Stimulated activated naive CD4-positive, alpha-beta T cell treated with Interleukin-2 at 50 U/mL for 16 hours (primary cell): Measurements from ENCODE around the gene ADCY10.
"Not testable (repeated sequence)": the region's sequence is repeated elsewhere in the genome, so short reads cannot be mapped to it uniquely, and the experiment has no call there.

Source experiments
- DNase-seq: peaks from one replicate; lab custom pipeline; 2025; lab: John Stamatoyannopoulos, UW

Gene ADCY10

DNA sequence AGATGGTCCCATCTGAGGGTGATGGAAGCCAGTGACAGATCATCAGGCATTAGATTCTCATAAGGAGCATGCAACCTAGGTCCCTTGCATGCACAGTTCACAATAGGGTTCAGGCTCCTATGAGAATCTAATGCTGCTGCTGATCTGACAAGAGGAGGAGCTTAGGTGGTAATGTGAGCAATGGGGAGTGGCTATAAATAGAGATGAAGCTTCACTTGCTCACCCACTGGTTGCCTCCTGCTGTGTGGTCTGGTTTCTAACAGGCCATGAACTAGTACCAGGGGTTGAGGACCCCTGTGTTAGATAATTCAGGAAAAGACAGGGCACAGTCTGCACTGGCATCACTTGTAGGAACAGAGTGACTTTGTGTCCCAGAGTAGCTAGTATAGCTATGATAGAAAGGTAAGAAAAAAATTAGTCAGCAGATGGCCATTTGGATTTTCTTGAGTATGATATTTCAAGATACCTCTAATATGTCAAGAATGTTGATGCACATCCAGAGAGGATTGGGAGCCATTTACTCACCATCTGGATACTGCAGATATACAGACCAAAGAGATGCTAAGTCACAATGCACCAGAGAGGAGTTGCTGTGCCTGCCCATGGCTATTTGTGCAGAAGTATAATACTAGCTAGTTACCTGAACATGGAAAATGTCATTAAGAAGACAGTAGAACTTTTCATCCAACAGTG is 53.6 kb downstream of the ADCY10 start:
- no peak for DNase-seq

DNA sequence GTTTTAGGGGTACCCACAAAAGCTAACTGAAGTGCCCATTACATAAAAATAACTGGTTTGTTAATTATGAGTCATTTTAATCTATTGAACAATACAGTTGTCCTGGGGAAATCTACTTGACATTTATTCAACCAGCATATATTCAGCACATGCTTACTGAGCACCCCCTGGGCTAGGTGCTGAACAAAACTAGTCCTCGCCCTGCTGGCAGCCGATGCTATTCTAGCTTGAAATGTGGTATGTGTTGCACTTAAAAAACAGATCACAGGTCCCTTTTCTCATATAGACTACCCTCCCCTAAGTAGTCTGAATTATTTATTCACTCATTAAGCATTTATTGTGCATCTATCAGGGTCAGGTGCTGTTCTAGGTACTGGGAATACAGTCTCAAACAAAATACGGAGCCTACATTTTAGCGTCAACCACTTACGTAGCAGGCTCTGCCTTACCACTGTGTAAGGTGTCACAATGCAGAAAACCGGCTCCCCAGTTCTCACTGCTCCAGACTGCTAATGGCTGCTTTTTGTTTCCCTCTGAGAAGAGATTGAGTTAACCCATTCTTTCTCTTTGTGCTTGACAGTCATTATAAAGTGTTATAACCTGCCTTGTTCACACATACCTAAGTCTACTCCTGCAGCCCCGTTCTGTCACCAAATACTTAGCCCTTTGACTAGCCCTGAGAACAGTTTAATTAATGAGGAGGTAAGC is 57.1 kb downstream of the ADCY10 start:
- no peak for DNase-seq

DNA sequence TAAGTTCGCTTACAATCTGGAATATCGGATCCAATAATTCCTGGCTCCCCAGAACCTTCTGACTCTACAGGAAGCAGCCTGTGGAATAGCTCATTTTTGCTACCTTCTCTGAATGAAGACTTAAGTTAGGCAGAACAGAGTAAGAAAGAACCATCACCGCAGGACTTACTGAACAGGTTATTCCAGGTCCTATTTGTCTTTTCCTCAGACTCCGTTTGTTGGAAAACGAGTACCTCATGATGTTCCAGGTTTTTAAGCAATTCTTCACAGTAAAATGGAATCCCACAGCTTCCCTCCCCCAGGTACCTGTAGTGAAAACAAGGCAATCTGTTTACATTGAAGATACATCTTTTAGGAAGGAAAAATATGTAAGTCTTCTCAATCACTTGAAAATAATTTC is 59.8 kb downstream of the ADCY10 start:
- DNase-seq, result no peak

DNA sequence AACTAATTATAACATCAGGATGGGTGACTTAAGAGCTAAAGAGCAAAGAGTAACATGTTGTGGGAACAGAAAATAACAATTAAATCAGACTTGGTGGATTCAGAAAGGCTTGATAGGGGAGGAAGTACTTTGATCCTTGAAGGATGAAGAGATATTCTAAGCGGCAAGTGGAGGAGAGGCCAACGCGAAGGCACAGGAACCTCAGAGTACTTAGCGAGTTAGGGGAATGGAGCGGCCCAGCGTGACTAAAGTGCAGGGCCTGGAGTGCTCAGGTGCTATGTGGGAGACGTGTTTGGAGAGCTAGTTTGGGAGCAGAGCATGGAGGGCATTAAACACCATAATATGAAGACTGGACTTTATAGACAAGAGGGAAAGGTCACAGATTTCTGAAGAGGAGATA is 64.3 kb downstream of the ADCY10 start:
- no peak for DNase-seq

DNA sequence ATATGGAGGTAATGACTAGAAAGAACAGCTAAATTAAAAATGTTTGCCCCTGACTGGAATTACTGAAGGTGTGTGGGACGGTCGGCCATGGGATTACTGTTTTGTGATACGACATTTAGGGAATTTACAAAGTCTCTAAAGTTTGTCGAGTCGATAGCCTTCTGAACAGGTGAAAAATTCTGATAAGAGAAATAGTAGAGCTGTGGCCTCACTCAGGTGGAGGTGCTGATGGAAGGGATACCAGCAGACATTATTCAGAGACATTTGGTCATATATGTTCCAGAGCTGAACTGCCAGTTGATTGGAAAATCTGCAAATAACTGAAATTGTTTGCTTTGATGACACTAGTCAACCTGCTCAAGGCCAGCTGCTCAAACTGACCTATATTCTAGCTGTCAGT is 71.1 kb downstream of the ADCY10 start:
- no peak for DNase-seq

DNA sequence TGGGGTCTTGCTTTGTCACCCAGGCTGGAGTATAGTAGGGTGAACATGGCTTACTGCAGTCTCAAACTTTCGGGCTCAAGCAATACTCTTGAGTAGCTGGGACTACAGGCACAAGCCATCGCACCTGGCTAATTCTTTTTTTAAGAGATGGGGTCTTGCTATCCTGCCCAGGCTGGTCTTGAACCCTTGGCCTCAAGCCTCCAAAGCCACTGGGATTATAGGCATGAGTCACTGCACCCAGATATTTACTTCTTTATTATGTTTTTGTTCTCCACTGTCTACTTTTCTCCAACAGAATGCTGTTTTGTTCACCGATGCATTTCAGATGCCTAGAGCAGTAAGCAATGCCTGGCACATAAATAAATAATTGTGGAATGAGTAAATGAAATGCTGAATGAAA is 72.4 kb downstream of the ADCY10 start:
- DNase-seq, result no peak

DNA sequence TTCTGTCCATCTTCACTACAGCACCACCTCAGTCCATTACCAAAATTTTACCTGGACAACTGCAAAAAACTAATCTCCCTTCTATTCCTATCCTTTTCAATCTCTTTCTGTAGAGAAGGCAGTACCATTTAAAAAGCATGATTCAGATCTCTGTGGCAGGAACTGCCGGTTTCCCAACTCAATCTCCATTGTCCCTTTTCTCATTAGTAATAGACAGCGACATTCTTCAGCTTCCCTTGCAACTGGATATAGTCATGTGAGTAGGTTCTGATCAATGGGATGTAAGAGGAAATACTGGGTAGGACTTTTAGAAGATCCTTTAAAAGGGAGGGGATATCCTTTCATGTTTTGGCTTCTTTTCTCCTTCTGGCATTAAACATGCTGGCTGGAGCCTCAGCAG is 74.9 kb downstream of the ADCY10 start:
- no peak for DNase-seq

DNA sequence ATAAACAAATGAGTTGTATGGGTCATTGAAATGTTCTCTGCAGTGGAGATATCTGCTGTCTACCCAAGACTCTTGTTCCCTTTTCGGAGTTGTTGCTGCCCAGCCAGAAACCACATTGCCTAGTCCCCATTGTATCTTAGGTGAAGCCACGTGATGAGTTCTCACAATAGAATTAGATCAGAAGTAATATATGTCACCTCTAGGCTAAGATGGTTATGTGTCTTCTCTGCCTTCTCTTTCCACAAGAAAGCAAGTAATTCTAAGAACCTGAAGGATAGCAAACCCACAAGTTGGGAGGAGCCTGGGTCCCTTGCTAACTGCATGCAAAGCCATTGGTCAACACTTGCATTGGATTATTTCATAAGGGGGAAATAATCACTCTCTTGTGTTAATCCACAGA is 76.6 kb downstream of the ADCY10 start:
- DNase-seq, result no peak

DNA sequence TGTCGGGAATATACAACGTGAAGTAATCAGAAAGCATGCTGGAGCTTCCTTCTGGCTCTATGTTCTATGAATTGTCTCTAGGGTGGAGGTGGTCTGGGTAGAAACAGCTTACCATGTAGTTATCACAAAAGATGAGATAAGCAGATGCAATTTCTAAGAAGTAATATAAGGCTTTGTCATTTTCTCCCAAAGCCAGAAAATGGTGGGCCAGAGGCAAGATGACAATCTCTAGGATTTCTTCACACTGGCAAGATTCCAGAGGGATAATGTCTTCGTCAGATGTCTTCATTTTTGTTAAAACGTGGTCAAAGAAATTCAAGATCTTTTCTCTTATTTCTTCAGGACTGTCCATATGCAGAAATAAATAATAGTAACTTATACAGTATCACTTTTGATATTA is 77.7 kb downstream of the ADCY10 start:
- no peak for DNase-seq

DNA sequence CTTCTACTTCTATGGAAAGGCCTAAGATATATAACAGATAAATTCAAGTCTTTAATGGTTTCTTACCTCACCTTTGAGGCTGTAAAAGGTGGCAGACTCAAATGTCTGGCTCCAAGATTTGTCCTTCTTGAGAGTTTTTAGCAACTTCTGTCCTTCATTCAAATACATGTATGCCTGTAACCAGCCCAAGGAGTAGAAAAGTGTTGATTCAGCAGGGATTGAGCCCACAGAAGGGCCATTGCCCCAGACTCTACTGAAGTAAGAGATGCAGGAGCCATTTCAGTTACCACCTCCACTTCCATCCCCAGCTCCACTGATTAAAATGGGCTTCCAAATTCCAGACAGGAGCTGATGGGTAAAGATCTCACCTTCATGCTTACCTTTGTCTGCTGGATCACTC is 80.0 kb downstream of the ADCY10 start:
- no peak for DNase-seq

DNA sequence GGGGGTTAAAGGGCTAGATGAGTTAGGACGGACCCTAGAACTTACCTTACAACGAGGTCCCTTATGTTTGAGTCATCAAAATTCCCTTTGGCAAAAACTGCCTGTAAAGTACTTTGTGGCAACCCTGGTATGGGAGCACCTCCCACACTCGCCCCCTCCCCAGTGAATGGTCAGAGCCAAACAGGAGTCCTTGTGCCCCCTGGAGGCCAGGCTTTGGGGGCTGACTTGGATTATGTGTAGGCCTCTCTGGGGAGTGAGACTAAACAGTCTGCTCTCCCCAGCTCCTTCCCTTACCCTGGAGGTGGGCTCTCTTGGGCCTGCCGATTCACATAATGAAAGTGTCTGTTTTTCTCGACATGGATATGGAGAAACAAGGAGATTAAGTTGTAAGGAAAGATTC is 81.2 kb downstream of the ADCY10 start:
- no peak for DNase-seq

DNA sequence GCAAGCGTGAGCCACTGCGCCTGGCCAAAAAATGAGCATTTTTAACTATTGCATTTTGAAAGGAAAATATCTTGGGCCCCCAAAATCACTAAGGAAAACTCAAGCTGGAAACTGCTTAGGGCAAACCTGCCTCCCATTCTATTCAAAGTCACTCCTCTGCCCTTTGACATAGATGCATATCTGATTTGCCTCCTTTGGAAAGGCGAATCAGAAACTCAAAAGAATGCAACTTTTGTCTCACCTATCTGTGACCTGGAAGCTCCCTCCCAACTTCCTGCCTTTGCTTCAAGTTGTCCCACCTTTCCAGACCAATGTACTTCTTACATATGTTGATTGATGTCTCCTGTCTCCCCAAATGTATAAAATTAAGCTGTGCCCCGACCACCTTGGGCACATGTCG is 83.3 kb downstream of the ADCY10 start:
- not testable (repeated sequence) for DNase-seq

DNA sequence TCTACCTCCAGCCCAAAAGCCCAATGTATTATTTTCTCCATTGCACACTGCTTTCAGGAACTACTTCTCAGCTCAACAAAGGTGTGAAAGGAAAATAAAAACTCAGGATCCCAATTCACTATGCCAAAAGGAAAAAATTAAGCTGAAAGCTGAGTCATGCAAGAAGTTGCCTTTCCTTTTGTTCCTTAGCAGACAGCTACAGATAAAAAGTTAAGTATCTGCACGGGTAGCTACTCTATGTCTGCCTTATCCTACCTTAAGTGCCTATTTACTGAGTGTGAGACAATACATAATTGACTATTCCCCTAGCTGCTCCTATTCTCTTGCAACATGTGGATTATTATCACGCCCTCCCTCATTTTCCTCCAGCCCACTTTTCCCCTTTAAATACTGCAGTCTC is 84.1 kb downstream of the ADCY10 start:
- DNase-seq, result no peak

DNA sequence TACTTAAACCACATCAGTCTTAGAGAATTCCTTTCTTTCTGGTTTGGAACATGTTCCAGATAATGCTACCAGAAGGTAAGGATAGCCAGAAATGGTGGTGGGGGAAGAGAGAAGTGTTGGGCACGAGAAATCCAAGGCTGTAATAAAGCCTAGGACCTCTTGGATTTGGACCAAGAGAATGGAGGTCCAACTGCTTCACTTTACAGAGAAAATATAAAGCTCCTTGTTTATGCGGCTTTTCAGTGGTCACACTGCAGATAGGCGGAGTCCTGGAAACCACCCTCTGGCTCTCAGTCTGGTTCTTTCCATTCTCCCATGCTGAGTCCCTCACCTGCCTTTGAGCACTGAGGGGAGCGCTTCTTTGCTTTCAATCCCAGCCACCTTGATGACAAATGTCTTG is 87.8 kb downstream of the ADCY10 start:
- no peak for DNase-seq

DNA sequence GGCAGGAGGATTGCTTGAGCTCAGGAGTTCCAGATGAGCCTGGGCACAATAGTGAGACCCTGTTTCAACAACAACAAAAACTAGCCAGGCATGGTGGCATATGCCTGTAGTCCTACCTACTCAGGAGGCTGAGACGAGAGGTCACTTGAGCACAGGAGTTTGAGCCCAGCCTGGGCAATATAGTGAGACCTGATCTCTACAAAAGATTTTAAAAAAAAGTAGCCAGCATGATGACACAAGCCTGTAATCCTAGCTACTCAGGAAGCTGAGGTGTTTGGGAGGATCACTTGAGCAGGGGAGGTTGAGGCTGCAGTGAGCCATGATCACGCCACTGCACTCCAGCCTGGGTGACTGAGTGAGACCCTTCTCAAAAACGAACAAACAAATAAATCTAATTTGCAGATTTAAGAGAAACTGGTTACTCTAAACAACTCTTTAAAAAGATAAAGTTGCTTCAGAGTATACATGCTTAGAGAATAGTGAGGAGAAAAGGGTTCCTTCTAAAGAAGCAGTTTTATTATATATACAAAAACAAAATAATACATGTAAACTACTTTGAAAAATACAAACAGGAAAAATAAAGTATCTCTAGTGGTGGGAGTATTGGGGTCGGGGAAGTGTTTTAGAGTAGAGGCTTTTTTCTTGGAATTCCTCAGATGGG is 88.4 kb downstream of the ADCY10 start:
- no peak for DNase-seq

DNA sequence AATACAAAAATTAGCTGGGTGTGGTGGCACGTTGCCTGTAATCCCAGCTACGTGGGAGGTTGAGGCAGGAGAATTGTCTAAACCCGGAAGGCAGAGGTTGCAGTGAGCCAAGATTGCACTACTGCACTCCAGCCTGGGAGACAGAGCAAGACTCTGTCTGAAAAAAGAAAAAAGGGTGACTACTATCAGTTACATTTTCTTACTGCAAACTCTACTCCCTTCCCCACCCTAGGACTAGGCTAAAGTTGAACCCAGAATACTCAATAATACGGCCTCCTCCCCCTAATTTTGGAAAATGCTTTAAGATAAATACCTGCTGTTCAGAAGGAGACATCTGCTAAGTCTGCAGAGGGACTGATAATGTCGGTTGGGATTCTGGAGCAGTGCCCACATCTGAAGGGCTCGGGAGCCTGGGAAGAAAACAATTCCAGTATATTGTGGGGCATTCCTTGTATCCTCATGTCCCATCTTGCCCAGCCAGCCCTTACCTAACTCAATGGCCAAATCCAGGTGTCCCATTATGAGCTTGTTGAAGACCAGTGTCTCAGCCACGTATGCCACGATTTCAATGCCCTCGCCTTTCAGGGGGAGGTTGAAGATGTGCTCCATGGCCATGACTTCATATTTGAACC is 89.7 kb downstream of the ADCY10 start:
- no peak for DNase-seq

DNA sequence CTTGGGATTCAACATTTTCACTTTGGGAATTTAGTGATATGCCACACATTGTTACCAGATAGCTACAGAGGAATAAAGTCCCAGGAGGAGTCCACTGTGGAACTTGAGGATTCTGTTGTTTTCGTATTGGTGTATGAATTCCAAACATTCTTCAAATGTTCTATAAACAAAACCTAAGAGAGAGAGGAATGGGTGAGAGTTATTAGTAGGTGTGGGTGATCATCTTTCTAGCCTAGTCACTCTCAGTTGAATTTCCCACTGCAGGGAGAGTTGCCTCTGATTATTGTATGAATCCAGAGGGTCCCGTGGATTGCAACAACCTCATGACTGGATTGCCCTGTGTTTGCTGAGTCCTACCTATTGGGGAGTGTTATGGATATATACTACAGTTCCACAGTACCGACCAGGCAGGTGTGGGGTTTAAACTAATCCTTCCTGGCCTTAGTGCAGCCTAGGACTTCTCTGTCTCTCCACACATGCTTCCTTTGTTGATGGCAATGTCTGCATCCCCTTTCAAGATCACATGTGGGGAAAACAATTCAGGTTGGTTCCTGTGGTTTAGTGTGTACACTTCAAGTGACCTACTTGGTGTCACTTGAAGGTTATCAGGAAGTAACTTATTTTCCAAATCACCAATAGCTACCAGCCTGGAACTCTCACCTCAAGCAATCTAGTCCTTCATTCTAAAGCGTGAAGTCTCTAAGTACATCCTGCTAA is 91.8 kb downstream of the ADCY10 start:
- no peak for DNase-seq

DNA sequence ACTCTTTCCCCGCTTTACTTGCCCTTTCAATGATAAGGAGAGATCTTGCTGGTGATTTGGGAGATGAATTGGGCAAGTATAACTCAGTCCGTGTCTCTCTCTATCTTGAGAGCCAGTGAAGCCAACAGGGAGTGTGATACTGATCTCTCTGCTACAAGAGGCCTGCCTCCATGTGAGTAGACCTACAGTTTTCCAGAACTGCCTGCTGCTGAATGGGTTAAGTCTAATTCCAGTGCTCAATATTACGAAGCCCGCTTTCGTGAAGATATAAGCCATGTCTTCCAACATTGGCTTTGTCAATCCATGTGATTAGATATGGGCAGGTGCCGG is 92.6 kb downstream of the ADCY10 start:
- DNase-seq, result no peak

DNA sequence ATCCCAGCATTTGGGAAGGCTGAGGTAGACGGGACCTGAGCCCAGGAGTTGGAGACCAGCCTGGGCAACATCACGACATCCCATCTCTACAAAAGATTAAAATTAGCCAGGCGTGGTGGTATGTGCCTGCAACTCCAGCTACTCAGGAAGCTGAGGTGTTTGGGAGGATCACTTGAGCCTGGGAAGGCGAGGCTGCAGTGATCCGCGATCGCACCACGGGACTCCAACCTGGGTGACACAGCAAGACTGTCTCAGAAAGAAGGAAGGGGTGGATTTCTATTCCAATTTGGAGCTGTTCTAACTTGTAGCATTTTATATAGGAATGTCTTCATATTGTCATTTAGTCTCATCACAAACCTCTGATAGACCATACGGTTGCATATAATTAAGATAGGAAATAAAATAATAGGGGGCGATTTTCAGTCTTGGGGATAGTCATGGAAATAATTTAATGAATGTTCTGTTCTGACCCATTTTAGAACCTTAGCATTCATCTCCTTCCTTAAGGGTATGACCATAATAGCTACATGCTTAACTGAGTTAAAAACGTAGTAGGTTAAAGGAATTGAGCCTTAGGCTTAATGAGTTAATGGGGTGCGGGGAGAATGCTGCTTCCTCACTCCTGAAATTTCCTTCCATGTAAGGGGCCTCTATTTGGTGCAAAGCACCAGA is 93.1 kb downstream of the ADCY10 start:
- no peak for DNase-seq

DNA sequence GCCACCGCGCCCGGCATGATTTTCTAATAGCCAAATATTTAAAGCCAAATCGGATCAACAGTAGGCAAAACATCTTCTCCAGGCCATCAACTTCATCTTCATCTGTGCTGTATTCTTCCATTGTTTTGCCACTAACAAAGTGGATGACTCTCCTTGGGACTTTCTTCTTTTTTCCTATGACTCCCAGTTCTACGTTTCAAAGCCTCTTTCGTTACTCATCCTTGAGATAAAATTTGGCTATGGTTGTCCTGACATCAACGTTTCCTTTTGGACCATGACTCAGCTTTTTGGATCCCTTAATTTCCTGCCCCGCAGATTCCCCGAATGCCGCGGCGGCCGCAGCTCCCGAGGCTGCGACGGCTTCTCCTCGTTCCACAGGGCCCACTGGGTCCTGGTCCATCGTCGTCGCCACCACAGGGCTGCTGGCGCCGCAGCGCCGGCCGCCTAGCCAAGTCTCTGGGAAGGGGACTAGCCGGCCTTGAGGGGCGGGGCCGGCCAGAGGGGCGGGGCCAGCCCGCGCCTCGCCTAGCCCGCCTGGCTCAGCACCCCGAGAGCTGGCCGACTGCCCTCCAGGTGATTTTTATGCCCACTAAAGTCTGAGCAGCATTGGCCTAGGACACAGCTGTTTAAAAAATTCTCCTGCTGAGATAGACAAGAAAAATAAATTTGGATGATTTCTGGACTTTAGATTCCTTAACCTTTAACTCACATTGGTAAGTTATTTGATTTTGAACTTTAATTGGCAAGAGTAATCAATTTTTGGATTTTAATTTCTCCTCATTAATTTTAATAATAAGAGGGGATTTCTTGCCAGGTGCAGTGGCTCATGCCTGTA is 93.9 kb downstream of the ADCY10 start:
- no peak for DNase-seq

DNA sequence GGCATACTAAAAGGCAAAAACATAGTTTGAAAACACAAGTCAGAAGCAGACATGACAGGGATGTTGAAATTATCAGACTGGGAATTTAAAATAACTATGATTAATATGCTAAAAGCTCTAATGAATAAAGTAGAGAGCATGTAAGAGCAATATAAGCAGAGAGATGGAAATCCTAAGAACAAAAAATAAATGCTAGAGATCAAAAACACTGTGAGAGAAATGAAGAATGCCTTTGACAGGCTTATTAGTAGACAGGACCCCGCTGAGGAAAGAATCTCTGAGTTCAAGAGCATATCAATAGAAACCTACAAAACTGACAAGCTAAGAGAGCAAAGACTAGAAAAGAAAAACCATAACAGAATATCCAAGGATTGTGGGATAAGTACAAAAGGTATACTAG is 98.3 kb downstream of the ADCY10 start:
- no peak for DNase-seq
